HEK293 (cell line): ENCODE measurements around the gene TREH.

Source experiments
- CTCF ChIP-seq: fragments of 450-650 bp; formaldehyde crosslinking; IDR thresholded peaks from 2 replicates; pipeline ENCODE4 v1.5.1; 2016; ENCODE audit warnings: missing biosample characterization, missing genetic modification characterization
- INSM2 ChIP-seq: fragments of 450-650 bp; formaldehyde crosslinking; IDR thresholded peaks from 2 replicates; pipeline ENCODE4 v1.5.1; 2016; ENCODE audit warnings: missing biosample characterization, missing genetic modification characterization
- SCRT2 ChIP-seq: fragments of 450-650 bp; formaldehyde crosslinking; IDR thresholded peaks from 2 replicates; pipeline ENCODE4 v1.5.1; 2016; ENCODE audit warnings: missing biosample characterization, missing genetic modification characterization
- TCF7L2 ChIP-seq: IDR thresholded peaks from 2 replicates; pipeline ENCODE4 v1.6.1; 2011; ENCODE audit warnings: low read depth, mild to moderate bottlenecking, inconsistent platforms, low read length, moderate library complexity, borderline replicate concordance
- ZBTB11 ChIP-seq: fragments of 450-650 bp; formaldehyde crosslinking; conservative IDR thresholded peaks from 2 replicates; pipeline ENCODE4 v1.5.1; 2016; ENCODE audit warnings: low read depth, missing biosample characterization, missing genetic modification characterization
- ZNF133 ChIP-seq: fragments of 450-650 bp; formaldehyde crosslinking; IDR thresholded peaks from 2 replicates; pipeline ENCODE4 v1.5.1; 2016; ENCODE audit warnings: missing biosample characterization, missing genetic modification characterization
- ZNF18 ChIP-seq: fragments of 450-650 bp; formaldehyde crosslinking; IDR thresholded peaks from 2 replicates; pipeline ENCODE4 v1.5.1; 2016; ENCODE audit warnings: missing biosample characterization, missing genetic modification characterization
- ZNF221 ChIP-seq: fragments of 450-650 bp; formaldehyde crosslinking; IDR thresholded peaks from 2 replicates; pipeline ENCODE4 v1.5.1; 2017; ENCODE audit warnings: missing biosample characterization, missing genetic modification characterization, borderline replicate concordance
- ZNF223 ChIP-seq: fragments of 450-650 bp; formaldehyde crosslinking; IDR thresholded peaks from 2 replicates; pipeline ENCODE4 v1.5.1; 2016; ENCODE audit warnings: missing biosample characterization, missing genetic modification characterization

- TF ChIP-seq CTCF (tag by site-specific recombination) (no peak), INSM2 (no peak), ZNF133 (tag by site-specific recombination) (no peak), ZNF18 (tag by site-specific recombination) (no peak), ZBTB11 (no peak), TCF7L2 (no peak), ZNF221 (no peak), SCRT2 (no peak), ZNF223 (tag by site-specific recombination) (no peak)
Observed at GRCh38 chr11:118655486-118656190, 23.8 kb downstream of the TREH start.
